ENCODE results near the gene TRIM61.
"Not testable (repeated sequence)": the region's sequence is repeated elsewhere in the genome, so short reads cannot be mapped to it uniquely, and the experiment has no call there.

The TRIM61 gene

GRCh38 chr4:165009493-165010227, 32.2 kb upstream of the TRIM61 start:
- no peak overlapping the region for H3K4me3 ChIP-seq (replicated peaks; ENCODE audit: low read depth, low read length)
- TF ChIP-seq CTCF (IDR thresholded peaks at IDR 0.05; ENCODE audit: low read depth, low read length, missing control alignments), result no peak
- DNase-seq (ENCODE audit: extremely low read depth, low read depth), result no peak

GRCh38 chr4:165006886-165007285, 29.4 kb upstream of the TRIM61 start:
- no peak overlapping the region for H3K4me3 ChIP-seq (replicated peaks; ENCODE audit: low read depth, low read length)
- no peak for TF ChIP-seq CTCF (IDR thresholded peaks at IDR 0.05; ENCODE audit: low read depth, low read length, missing control alignments)
- no peak for DNase-seq (ENCODE audit: extremely low read depth, low read depth)

DNA sequence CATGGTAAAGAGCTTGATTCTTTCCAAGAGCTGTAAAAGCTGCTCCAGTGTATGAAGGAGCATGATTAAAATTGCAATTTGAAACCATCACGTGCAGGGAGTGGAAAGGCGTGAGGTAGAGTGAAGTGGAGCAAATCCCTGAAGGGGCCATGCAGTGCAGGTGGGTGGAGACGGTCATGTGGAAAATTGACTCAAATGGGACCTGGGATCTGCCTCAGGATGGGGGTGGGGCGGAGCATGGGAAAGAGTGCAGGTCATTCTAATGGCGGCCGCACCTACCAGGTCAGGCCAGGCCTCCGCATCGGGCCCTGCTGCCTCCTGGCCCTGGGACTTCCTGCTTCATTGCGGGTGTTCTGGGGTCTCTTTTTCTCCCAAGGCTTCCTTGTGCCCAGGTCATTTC, 29.0 kb upstream of the TRIM61 start:
- DNase-seq (ENCODE audit: extremely low read depth, low read depth), result no peak
- no peak overlapping the region for H3K4me3 ChIP-seq (replicated peaks; ENCODE audit: low read depth, low read length)
- no peak for TF ChIP-seq CTCF (IDR thresholded peaks at IDR 0.05; ENCODE audit: low read depth, low read length, missing control alignments)

GRCh38 chr4:165005352-165005925, 28.0 kb upstream of the TRIM61 start:
- TF ChIP-seq CTCF (IDR thresholded peaks at IDR 0.05; ENCODE audit: low read depth, low read length, missing control alignments), result no peak
- DNase-seq (ENCODE audit: extremely low read depth, low read depth), result no peak
- no peak overlapping the region for H3K4me3 ChIP-seq (replicated peaks; ENCODE audit: low read depth, low read length)

DNA sequence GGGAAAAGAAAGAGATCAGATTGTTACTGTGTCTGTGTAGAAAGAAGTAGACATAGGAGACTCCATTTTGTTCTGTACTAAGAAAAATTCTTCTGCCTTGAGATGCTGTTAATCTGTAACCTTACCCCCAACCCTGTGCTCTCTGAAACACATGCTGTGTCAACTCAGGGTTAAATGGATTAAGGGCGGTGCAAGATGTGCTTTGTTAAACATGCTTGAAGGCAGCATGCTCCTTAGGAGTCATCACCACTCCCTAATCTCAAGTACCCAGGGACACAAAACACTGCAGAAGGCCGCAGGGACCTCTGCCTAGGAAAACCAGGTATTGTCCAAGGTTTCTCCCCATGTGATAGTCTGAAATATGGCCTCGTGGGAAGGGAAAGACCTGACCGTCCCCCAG, 24.5 kb upstream of the TRIM61 start:
- not testable (repeated sequence) for DNase-seq (ENCODE audit: extremely low read depth, low read depth); H3K4me3 ChIP-seq (replicated peaks; ENCODE audit: low read depth, low read length)

GRCh38 chr4:164998526-164999080, 21.1 kb upstream of the TRIM61 start:
- H3K4me3 ChIP-seq (replicated peaks; ENCODE audit: low read depth, low read length); DNase-seq (ENCODE audit: extremely low read depth, low read depth): not testable (repeated sequence)

- no peak overlapping the region for H3K4me3 ChIP-seq (replicated peaks; ENCODE audit: low read depth, low read length)
- no peak for TF ChIP-seq CTCF (IDR thresholded peaks at IDR 0.05; ENCODE audit: low read depth, low read length, missing control alignments)
- no peak for DNase-seq (ENCODE audit: extremely low read depth, low read depth)
Observed at GRCh38 chr4:164997941-164998340, 20.5 kb upstream of the TRIM61 start.

GRCh38 chr4:164997324-164997723, 19.9 kb upstream of the TRIM61 start:
- TF ChIP-seq CTCF (IDR thresholded peaks at IDR 0.05; ENCODE audit: low read depth, low read length, missing control alignments), result no peak
- no peak for DNase-seq (ENCODE audit: extremely low read depth, low read depth)
- H3K4me3 ChIP-seq (replicated peaks; ENCODE audit: low read depth, low read length), result no peak overlapping the region

DNA sequence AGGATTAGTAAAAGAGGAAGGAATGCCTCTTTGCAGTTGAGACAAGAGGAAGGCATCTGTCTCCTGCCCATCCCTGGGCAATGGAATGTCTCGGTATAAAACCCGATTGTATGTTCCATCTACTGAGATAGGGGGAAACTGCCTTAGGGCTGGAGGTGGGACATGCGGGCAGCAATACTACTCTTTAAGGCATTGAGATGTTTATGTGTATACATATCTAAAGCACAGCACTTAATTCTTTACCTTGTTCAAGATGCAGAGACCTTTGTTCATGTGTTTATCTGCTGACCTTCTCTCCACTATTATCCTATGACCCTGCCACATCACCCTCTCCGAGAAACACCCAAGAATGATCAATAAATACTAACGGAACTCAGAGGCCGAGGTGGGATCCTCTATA, 18.7 kb upstream of the TRIM61 start:
- H3K4me3 ChIP-seq (replicated peaks; ENCODE audit: low read depth, low read length); DNase-seq (ENCODE audit: extremely low read depth, low read depth): not testable (repeated sequence)

DNA sequence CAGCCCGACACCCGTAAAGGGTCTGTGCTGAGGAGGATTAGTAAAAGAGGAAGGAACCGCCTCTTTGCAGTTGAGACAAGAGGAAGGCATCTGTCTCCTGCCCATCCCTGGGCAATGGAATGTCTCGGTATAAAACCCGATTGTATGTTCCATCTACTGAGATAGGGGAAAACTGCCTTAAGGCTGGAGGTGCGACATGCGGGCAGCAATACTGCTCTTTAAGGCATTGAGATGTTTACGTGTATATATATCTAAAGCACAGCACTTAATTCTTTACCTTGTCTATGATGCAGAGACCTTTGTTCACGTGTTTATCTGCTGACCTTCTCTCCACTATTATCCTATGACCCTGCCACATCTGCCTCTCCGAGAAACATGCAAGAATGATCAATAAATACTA, 13.3 kb upstream of the TRIM61 start:
- not testable (repeated sequence) for DNase-seq (ENCODE audit: extremely low read depth, low read depth); H3K4me3 ChIP-seq (replicated peaks; ENCODE audit: low read depth, low read length)

Data from HFF-Myc (cell line).